HepG2 (cell line): Measurements from ENCODE around the gene SMARCAD1. TPM values are rescaled to one million over a fixed set of nuclear protein-coding genes. Genes with fewer than 3 reads are reported as not detected.
"Not testable (repeated sequence)": the region's sequence is repeated elsewhere in the genome, so short reads cannot be mapped to it uniquely, and the experiment has no call there.

ENCODE experiments used
- ATAC-seq: fragments of 200-7000 bp; cut with Tn5 transposase; 3 replicates; pipeline ENCODE4 v1.9.1; 2020; ENCODE audit warnings: mild to moderate bottlenecking, moderate library complexity
- BruUV-seq: library from RNA; stranded (reverse); fragments of 400-500 nt; replicated peaks from 2 replicates; lab custom pipeline; 2021; lab: Mats Ljungman, UMichigan
- CTCF ChIA-PET: fragments of 300-600 bp; formaldehyde crosslinking; extraction: SDS; loops from one replicate; lab custom pipeline; 2021; ENCODE audit warnings: low total read pairs, inconsistent platforms, low intra/inter-chr PET ratio; lab: Yijun Ruan, JAX
- POLR2A ChIA-PET: fragments of 350-600 bp; sonication (Branson Sonifier 250); formaldehyde crosslinking; loops from one replicate; lab custom pipeline; 2020; ENCODE audit warnings: antibody characterized with exemption, inconsistent platforms; lab: Yijun Ruan, JAX
- DNase-seq: peaks from one replicate; pipeline ENCODE4 v3.0.0-alpha.2; 2015; ENCODE audit warnings: low spot score
- FAIRE-seq: peaks from 3 replicates; lab custom pipeline; 2011; peaks lifted over from hg19 to GRCh38; lab: Jason Lieb, UNC
- H2AFZ ChIP-seq: one replicate; pipeline ENCODE4 v1.6.1; 2011; ENCODE audit warnings: low read length, inconsistent platforms
- H3K27ac ChIP-seq: fragments of 300-600 bp; 3 replicates; pipeline ENCODE4 v1.8.0; 2011; ENCODE audit warnings: mixed run types, mild to moderate bottlenecking, mixed read lengths, low read length, inconsistent platforms; ENCODE audit not compliant: insufficient read depth; ENCODE audit errors: extremely low read length
- H3K27me3 ChIP-seq, 2 experiments: fragments of 200-600 bp in 1 of 2; 2 replicates in 1 of 2; 3 replicates in 1 of 2; pipeline versions ENCODE4 v1.6.0 to v1.8.0; 2011; ENCODE audit warnings: low read length in 2 of 2, mild to moderate bottlenecking in 2 of 2, moderate library complexity in 2 of 2, inconsistent platforms in 1 of 2; ENCODE audit not compliant: insufficient read depth in 2 of 2, control insufficient read depth in 1 of 2
- H3K36me3 ChIP-seq, 2 experiments: fragments of 200-600 bp in 1 of 2; replicated peaks in 1 of 2; 2 replicates in 1 of 2; 3 replicates in 1 of 2; pipeline versions ENCODE4 v1.5.1 to v1.8.0; 2011; ENCODE audit warnings: low read length in 2 of 2, inconsistent platforms in 1 of 2; ENCODE audit not compliant: insufficient read depth in 2 of 2, control insufficient read depth in 1 of 2
- H3K4me1 ChIP-seq: 2 replicates; pipeline ENCODE4 v1.5.1; 2012; ENCODE audit warnings: low read length, inconsistent platforms; ENCODE audit not compliant: insufficient read depth
- H3K4me2 ChIP-seq: 2 replicates; pipeline ENCODE4 v1.6.0; 2011; ENCODE audit warnings: low read depth, low read length, inconsistent platforms
- H3K4me3 ChIP-seq, 3 experiments: fragments of 200-600 bp in 1 of 3; sonication (generic), shearing (Covaris generic) in 1 of 3; replicated peaks in 1 of 3; 2 replicates each; pipeline ENCODE4 v1.5.1; 2011 to 2016; ENCODE audit warnings: low read length in 3 of 3, inconsistent platforms in 2 of 3, low read depth in 2 of 3, mild to moderate bottlenecking in 2 of 3, control low read depth in 1 of 3, mixed read lengths in 1 of 3; ENCODE audit not compliant: insufficient read depth in 1 of 3
- H3K79me2 ChIP-seq: one replicate; pipeline ENCODE4 v1.6.1; 2011; ENCODE audit warnings: low read length, inconsistent platforms; ENCODE audit not compliant: insufficient read depth
- H3K9ac ChIP-seq: 2 replicates; pipeline ENCODE4 v1.6.0; 2011; ENCODE audit warnings: mild to moderate bottlenecking, low read depth, low read length, inconsistent platforms; ENCODE audit not compliant: insufficient read depth
- H3K9me3 ChIP-seq: 2 replicates; pipeline ENCODE4 v1.5.1; 2012; ENCODE audit warnings: mild to moderate bottlenecking, low read length
- H4K20me1 ChIP-seq: 2 replicates; pipeline ENCODE4 v1.6.0; 2011; ENCODE audit warnings: inconsistent platforms, mild to moderate bottlenecking, low read length, moderate library complexity; ENCODE audit not compliant: insufficient read depth
- AHR ChIP-seq: IDR thresholded peaks from 2 replicates; pipeline ENCODE4 v1.6.1; 2018; ENCODE audit warnings: missing genetic modification reagents, missing compliant biosample characterization
- CENPX ChIP-seq: sonication (generic); formaldehyde crosslinking; IDR thresholded peaks from 2 replicates; pipeline ENCODE4 v1.9.0; 2021; ENCODE audit warnings: mild to moderate bottlenecking, missing genetic modification reagents, moderate library complexity
- DPF2 ChIP-seq: sonication (generic); formaldehyde crosslinking; IDR thresholded peaks from 2 replicates; pipeline ENCODE4 v1.4.0; 2020; ENCODE audit warnings: mild to moderate bottlenecking, low read depth, missing genetic modification reagents, borderline replicate concordance
- KDM6A ChIP-seq: IDR thresholded peaks from 2 replicates; pipeline ENCODE4 v1.6.1; 2016; ENCODE audit warnings: low read depth
- KLF12 ChIP-seq: sonication (generic); formaldehyde crosslinking; IDR thresholded peaks from 2 replicates; pipeline ENCODE4 v1.4.0; 2020; ENCODE audit warnings: missing genetic modification reagents, borderline replicate concordance
- MTA3 ChIP-seq: sonication (generic); formaldehyde crosslinking; IDR thresholded peaks from 2 replicates; pipeline ENCODE4 v1.4.0; 2020; ENCODE audit warnings: missing genetic modification reagents
- MYNN ChIP-seq: sonication (generic); formaldehyde crosslinking; IDR thresholded peaks from 2 replicates; pipeline ENCODE4 v1.4.0; 2020; ENCODE audit warnings: mild to moderate bottlenecking, low read depth, missing genetic modification reagents
- RFX3 ChIP-seq: IDR thresholded peaks from 2 replicates; pipeline ENCODE4 v1.6.1; 2016; ENCODE audit warnings: missing biosample characterization, missing genetic modification reagents
- TFDP2 ChIP-seq: sonication (generic); formaldehyde crosslinking; IDR thresholded peaks from 2 replicates; pipeline ENCODE4 v1.4.0; 2020; ENCODE audit warnings: missing genetic modification reagents
- ZMAT3 ChIP-seq: sonication (generic); formaldehyde crosslinking; conservative IDR thresholded peaks from 2 replicates; pipeline ENCODE4 v1.7.0; 2021; ENCODE audit warnings: missing genetic modification reagents
- ZNF629 ChIP-seq: sonication (generic); formaldehyde crosslinking; conservative IDR thresholded peaks from 2 replicates; pipeline ENCODE4 v1.5.0; 2020; ENCODE audit warnings: missing genetic modification reagents
- WGBS: methylation state at CpG from one replicate; pipeline ENCODE4 v1.1.6; 2017; ENCODE audit warnings: low lambda C conversion rate; 5-methylcytosine and 5-hydroxymethylcytosine counted together
- in situ Hi-C: cut with HindIII; loops from 2 replicates; pipeline ENCODE4 v1.10.0; 2017; ENCODE audit warnings: low pct_unique_long_range_greater_than_20kb; ENCODE audit not compliant: extremely low pct_ligation_motif_present
- intact Hi-C: fragments of 100-400 bp; cut with micrococcal nuclease; formaldehyde crosslinking; loops from one replicate; pipeline ENCODE4 v1.10.0; 2022; ENCODE audit not compliant: unreplicated experiment
- polyA plus RNA-seq, 8 experiments: library from polyadenylated mRNA; depleted of rRNA in 3 of 8; stranded (reverse) in 7 of 8; unstranded in 1 of 8; fragments of >200 nt; fragmentation: Illumina TruSeq in 4 of 8; extraction: Trizol in 4 of 8; gene quantifications; 2 replicates each; pipeline versions ENCODE4 v1.2.1 to v1.2.3, GENCODE V29; 2011 to 2016; ENCODE audit warnings: low read depth in 4 of 8, missing spikeins in 1 of 8, mixed read lengths in 1 of 8; ENCODE audit not compliant: insufficient read depth in 1 of 8
- total RNA-seq, 5 experiments: library from RNA; depleted of rRNA; stranded (reverse); fragments of >200 nt; fragmentation: Illumina TruSeq; extraction: Trizol; gene quantifications; 2 replicates each; pipeline ENCODE4 v1.2.3, GENCODE V29; 2016; ENCODE audit warnings: low read depth in 1 of 5
- TF ChIP-seq, protein P1 (sequence below): sonication (generic); formaldehyde crosslinking; conservative IDR thresholded peaks from 2 replicates; pipeline ENCODE4 v1.8.1; 2023; ENCODE audit warnings: missing genetic modification reagents

SMARCAD1 gene
- total and polyA plus RNA-seq, 2 of the 13 experiments (the other 11 are each of a cell fraction or from before 2014, with no cell fraction given), result 18.2 to 35.9 TPM

- Histone ChIP-seq H3K36me3 (no peaks in the 10 kb centered on the region), H3K9ac (no peak overlapping the region), H3K4me3 (no peak overlapping the region), H2AFZ (no peak overlapping the region), H3K79me2 (no peaks in the 10 kb centered on the region), H3K27me3 (no peaks in the 10 kb centered on the region), H4K20me1 (no peaks in the 10 kb centered on the region), H3K4me2 (no peak overlapping the region), H3K27ac (no peak overlapping the region), H3K9me3 (no peaks in the 10 kb centered on the region), H3K4me1 (no peaks in the 10 kb centered on the region)
- in situ Hi-C loops (no loop called here), intact Hi-C loops (no loop called here)
- no TSS peak for BruUV-seq
- FAIRE-seq, result no peak
- DNase-seq, result no peak
- CTCF ChIA-PET, result no interaction called here
- ATAC-seq, result no peak
- POLR2A ChIA-PET, result no interaction called here
- WGBS, result 44% methylated on average over 3 of the region's 3 CpGs
- TF ChIP-seq, protein P1, sequence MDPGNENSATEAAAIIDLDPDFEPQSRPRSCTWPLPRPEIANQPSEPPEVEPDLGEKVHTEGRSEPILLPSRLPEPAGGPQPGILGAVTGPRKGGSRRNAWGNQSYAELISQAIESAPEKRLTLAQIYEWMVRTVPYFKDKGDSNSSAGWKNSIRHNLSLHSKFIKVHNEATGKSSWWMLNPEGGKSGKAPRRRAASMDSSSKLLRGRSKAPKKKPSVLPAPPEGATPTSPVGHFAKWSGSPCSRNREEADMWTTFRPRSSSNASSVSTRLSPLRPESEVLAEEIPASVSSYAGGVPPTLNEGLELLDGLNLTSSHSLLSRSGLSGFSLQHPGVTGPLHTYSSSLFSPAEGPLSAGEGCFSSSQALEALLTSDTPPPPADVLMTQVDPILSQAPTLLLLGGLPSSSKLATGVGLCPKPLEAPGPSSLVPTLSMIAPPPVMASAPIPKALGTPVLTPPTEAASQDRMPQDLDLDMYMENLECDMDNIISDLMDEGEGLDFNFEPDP (CRISPR knock-in tag), result no peak
- TF ChIP-seq DPF2 (CRISPR knock-in tag), result no peak
- no peak for TF ChIP-seq MTA3 (CRISPR knock-in tag)
- TF ChIP-seq ZMAT3 (CRISPR knock-in tag), result no peak
- TF ChIP-seq RFX3, result no peak
- no peak for TF ChIP-seq ZNF629 (CRISPR knock-in tag)
- no peak for TF ChIP-seq MYNN (CRISPR knock-in tag)
- no peak for TF ChIP-seq KLF12 (CRISPR knock-in tag)
- TF ChIP-seq CENPX (CRISPR knock-in tag), result no peak
- no peak for TF ChIP-seq KDM6A
- TF ChIP-seq TFDP2, result no peak
- TF ChIP-seq AHR (CRISPR knock-in tag), result no peak
Observed at GRCh38 chr4:94336303-94336702, 128.6 kb downstream of the SMARCAD1 start.

DNA sequence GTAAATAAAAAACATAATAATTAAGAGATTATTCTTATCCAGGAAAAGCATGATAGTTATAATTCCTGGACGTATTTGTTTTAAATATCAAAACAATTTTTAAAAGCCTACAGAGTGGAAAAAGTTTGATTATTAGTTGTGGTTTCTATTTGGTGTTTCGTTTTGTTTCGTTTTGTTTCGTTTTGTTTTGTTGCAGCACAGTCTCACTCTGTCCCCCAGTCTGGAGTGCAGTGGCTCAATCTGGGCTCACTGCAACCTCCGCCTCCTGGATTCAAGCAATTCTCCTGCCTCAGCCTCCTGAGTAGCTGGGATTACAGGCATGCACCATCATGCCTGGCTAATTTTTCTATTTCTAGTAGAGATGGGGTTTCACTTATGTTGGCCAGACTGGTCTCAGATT is 129.1 kb downstream of the SMARCAD1 start:
- CTCF ChIA-PET, POLR2A ChIA-PET: not testable (repeated sequence)

More for the DNA sequence above, 129.1 kb downstream of the SMARCAD1 start:
- BruUV-seq, H3K9ac ChIP-seq, H3K27ac ChIP-seq, H3K36me3 ChIP-seq, H3K79me2 ChIP-seq, H3K4me1 ChIP-seq, H4K20me1 ChIP-seq, H2AFZ ChIP-seq, DNase-seq, H3K27me3 ChIP-seq, H3K4me2 ChIP-seq, H3K9me3 ChIP-seq, FAIRE-seq, intact Hi-C loops, in situ Hi-C loops, ATAC-seq, H3K4me3 ChIP-seq: not testable (repeated sequence)
- WGBS, result 25% methylated on average over 5 of the region's 5 CpGs
